DND-41 (cell line): ENCODE results near the gene ANTXR2.

Experiments
- CTCF ChIP-seq: IDR thresholded peaks from 2 replicates; pipeline ENCODE4 v1.5.1; 2012; ENCODE audit warnings: borderline replicate concordance, low read length, moderate library complexity, mild to moderate bottlenecking; ENCODE audit not compliant: poor library complexity, severe bottlenecking; ENCODE audit errors: extremely low read depth
- EZH2 ChIP-seq: IDR thresholded peaks from 3 replicates; pipeline ENCODE4 v1.6.1; 2012; ENCODE audit warnings: borderline replicate concordance, low read depth, mild to moderate bottlenecking, moderate library complexity, low read length, inconsistent platforms; ENCODE audit not compliant: severe bottlenecking

GRCh38 chr4:79875344-79875899 lies 197.6 kb downstream of the ANTXR2 start:
- TF ChIP-seq CTCF (no peak), EZH2 (no peak)
